Liver (tissue), 9 donors: ENCODE results near the gene WFIKKN2. TPM values are rescaled to one million over a fixed set of nuclear protein-coding genes. Genes with fewer than 3 reads are reported as not detected.

Experiments used
- DNase-seq: peaks from one replicate; pipeline ENCODE4 v3.0.0-alpha.2; 2017; ENCODE audit warnings: low spot score
- H3K27ac ChIP-seq, 2 donors: one replicate each; pipeline ENCODE4 v1.7.0; 2013; ENCODE audit warnings: inconsistent platforms in 2 of 2, low read length in 2 of 2, control low read depth in 1 of 2, low read depth in 1 of 2, mild to moderate bottlenecking in 1 of 2
- H3K27me3 ChIP-seq, 4 donors: one replicate each; pipeline versions ENCODE4 v1.6.1 to v1.7.0; 2013; ENCODE audit warnings: low read length in 3 of 4, inconsistent platforms in 1 of 4, mild to moderate bottlenecking in 1 of 4, moderate library complexity in 1 of 4; ENCODE audit not compliant: control insufficient read depth in 4 of 4, insufficient read depth in 4 of 4
- H3K36me3 ChIP-seq, 4 donors: one replicate each; pipeline versions ENCODE4 v1.6.1 to v1.7.0; 2013; ENCODE audit warnings: low read length in 3 of 4, mild to moderate bottlenecking in 3 of 4, low read depth in 1 of 4, moderate library complexity in 1 of 4; ENCODE audit not compliant: control insufficient read depth in 4 of 4, insufficient read depth in 3 of 4
- H3K4me1 ChIP-seq, 4 donors: one replicate each; pipeline versions ENCODE4 v1.6.1 to v1.7.0; 2013; ENCODE audit warnings: low read length in 3 of 4, mild to moderate bottlenecking in 3 of 4, moderate library complexity in 1 of 4; ENCODE audit not compliant: control insufficient read depth in 4 of 4, insufficient read depth in 4 of 4
- H3K4me3 ChIP-seq, 3 donors: one replicate each; pipeline versions ENCODE4 v1.6.1 to v1.7.0; 2013; ENCODE audit warnings: low read length in 3 of 3, control low read depth in 1 of 3, low read depth in 1 of 3, mild to moderate bottlenecking in 1 of 3
- H3K9ac ChIP-seq, 2 donors: one replicate each; pipeline ENCODE4 v1.7.0; 2013; ENCODE audit warnings: low read length in 2 of 2, mild to moderate bottlenecking in 2 of 2, moderate library complexity in 2 of 2, control low read depth in 1 of 2, low read depth in 1 of 2
- H3K9me3 ChIP-seq, 4 donors: one replicate each; pipeline versions ENCODE4 v1.6.1 to v1.7.0; 2013; ENCODE audit warnings: low read length in 3 of 4; ENCODE audit not compliant: control insufficient read depth in 4 of 4
- GABPA ChIP-seq, 2 donors: IDR thresholded peaks in 1 of 2; conservative IDR thresholded peaks in 1 of 2; 2 replicates each; pipeline ENCODE4 v1.6.1; 2016; ENCODE audit warnings: antibody characterized with exemption in 2 of 2, mild to moderate bottlenecking in 1 of 2, moderate library complexity in 1 of 2
- HNF4A ChIP-seq, 2 donors: conservative IDR thresholded peaks; 2 replicates each; pipeline ENCODE4 v1.6.1; 2016; ENCODE audit warnings: antibody characterized with exemption in 2 of 2, mild to moderate bottlenecking in 2 of 2
- HNF4G ChIP-seq: IDR thresholded peaks from 2 replicates; pipeline ENCODE4 v1.6.1; 2016; ENCODE audit warnings: antibody characterized with exemption
- JUND ChIP-seq, 2 donors: IDR thresholded peaks; 2 replicates each; pipeline ENCODE4 v1.6.1; 2016; ENCODE audit warnings: antibody characterized with exemption in 2 of 2
- NR2F2 ChIP-seq: IDR thresholded peaks from 2 replicates; pipeline ENCODE4 v1.6.1; 2016; ENCODE audit warnings: antibody characterized with exemption
- RAD21 ChIP-seq, 2 donors: IDR thresholded peaks; 2 replicates each; pipeline ENCODE4 v1.6.1; 2016; ENCODE audit warnings: antibody characterized with exemption in 2 of 2, mild to moderate bottlenecking in 2 of 2
- RXRA ChIP-seq, 2 donors: IDR thresholded peaks; 2 replicates each; pipeline ENCODE4 v1.6.1; 2017 to 2018; ENCODE audit warnings: antibody characterized with exemption in 2 of 2, mild to moderate bottlenecking in 1 of 2
- SP1 ChIP-seq: IDR thresholded peaks from 2 replicates; pipeline ENCODE4 v1.6.1; 2018; ENCODE audit warnings: antibody characterized with exemption, mild to moderate bottlenecking
- TAF1 ChIP-seq: conservative IDR thresholded peaks from 2 replicates; pipeline ENCODE4 v1.6.1; 2016; ENCODE audit warnings: antibody characterized with exemption, mild to moderate bottlenecking
- YY1 ChIP-seq: IDR thresholded peaks from 2 replicates; pipeline ENCODE4 v1.6.1; 2016; ENCODE audit warnings: antibody characterized with exemption, mild to moderate bottlenecking
- WGBS: extraction: QIAGEN DNeasy Blood & Tissue Kit; methylation state at CpG from one replicate; pipeline ENCODE4 v1.1.7; 2013; 5-methylcytosine and 5-hydroxymethylcytosine counted together
- polyA plus RNA-seq, 2 donors: library from polyadenylated mRNA; stranded (reverse) in 1 of 2; unstranded in 1 of 2; fragments of 200-250 nt in 1 of 2; fragments of >200 nt in 1 of 2; fragmentation: Nextera tagmentation in 1 of 2; extraction: Ambion mirVana in 1 of 2; gene quantifications; one replicate each; pipeline versions ENCODE4 v1.2.1 to v1.2.3, GENCODE V29; 2013 to 2015
- total RNA-seq, 2 donors: library from RNA; depleted of rRNA; stranded (reverse); fragments of >200 nt; gene quantifications; one replicate each; pipeline ENCODE4 v1.2.3, GENCODE V29; 2014
- TF ChIP-seq, protein P1 (sequence below): IDR thresholded peaks from 2 replicates; pipeline ENCODE4 v1.6.1; 2016; ENCODE audit warnings: antibody characterized with exemption, mild to moderate bottlenecking
- TF ChIP-seq, protein P2 (sequence below): IDR thresholded peaks from 2 replicates; pipeline ENCODE4 v1.6.1; 2016; ENCODE audit warnings: antibody characterized with exemption
- TF ChIP-seq, protein P3 (sequence below): IDR thresholded peaks from 2 replicates; pipeline ENCODE4 v1.6.1; 2016; ENCODE audit warnings: antibody characterized with exemption
- TF ChIP-seq, protein P4 (sequence below): fragments of 150-350 bp; IDR thresholded peaks from 2 replicates; pipeline ENCODE4 v1.5.1; 2017; ENCODE audit warnings: improper control_type of control experiment, low read depth, low read length; ENCODE audit not compliant: missing input control
- TF ChIP-seq, protein P5 (sequence below): IDR thresholded peaks from 2 replicates; pipeline ENCODE4 v1.6.1; 2016; ENCODE audit warnings: antibody characterized with exemption
- donor health status: healthy.
- donor health status: healthy.
- donor health status: healthy.
- donor health status: healthy.
- donor health status: healthy.

Gene WFIKKN2
- total and polyA plus RNA-seq, 4 donors = 0.02 to 0.19 (median 0.07) TPM; not detected in 1

DNA sequence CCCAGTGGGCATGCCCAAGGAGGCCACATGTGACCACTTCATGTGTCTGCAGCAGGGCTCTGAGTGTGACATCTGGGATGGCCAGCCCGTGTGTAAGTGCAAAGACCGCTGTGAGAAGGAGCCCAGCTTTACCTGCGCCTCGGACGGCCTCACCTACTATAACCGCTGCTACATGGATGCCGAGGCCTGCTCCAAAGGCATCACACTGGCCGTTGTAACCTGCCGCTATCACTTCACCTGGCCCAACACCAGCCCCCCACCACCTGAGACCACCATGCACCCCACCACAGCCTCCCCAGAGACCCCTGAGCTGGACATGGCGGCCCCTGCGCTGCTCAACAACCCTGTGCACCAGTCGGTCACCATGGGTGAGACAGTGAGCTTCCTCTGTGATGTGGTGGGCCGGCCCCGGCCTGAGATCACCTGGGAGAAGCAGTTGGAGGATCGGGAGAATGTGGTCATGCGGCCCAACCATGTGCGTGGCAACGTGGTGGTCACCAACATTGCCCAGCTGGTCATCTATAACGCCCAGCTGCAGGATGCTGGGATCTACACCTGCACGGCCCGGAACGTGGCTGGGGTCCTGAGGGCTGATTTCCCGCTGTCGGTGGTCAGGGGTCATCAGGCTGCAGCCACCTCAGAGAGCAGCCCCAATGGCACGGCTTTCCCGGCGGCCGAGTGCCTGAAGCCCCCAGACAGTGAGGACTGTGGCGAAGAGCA lies 4.4 kb downstream of the WFIKKN2 start:
- TF ChIP-seq JUND (IDR thresholded peaks at IDR 0.05) (no peak), YY1 (no peak), SP1 (no peak), TAF1 (no peak), NR2F2 (no peak), HNF4G (no peak), RXRA (IDR thresholded peaks at IDR 0.05) (no peak), HNF4A (conservative IDR thresholded peaks at IDR 0.05) (no peak), RAD21 (IDR thresholded peaks at IDR 0.05) (no peak), GABPA (IDR thresholded peaks at IDR 0.05 in 1 of 2, conservative IDR thresholded peaks at IDR 0.05 in 1 of 2) (no peak)
- TF ChIP-seq, protein P1, sequence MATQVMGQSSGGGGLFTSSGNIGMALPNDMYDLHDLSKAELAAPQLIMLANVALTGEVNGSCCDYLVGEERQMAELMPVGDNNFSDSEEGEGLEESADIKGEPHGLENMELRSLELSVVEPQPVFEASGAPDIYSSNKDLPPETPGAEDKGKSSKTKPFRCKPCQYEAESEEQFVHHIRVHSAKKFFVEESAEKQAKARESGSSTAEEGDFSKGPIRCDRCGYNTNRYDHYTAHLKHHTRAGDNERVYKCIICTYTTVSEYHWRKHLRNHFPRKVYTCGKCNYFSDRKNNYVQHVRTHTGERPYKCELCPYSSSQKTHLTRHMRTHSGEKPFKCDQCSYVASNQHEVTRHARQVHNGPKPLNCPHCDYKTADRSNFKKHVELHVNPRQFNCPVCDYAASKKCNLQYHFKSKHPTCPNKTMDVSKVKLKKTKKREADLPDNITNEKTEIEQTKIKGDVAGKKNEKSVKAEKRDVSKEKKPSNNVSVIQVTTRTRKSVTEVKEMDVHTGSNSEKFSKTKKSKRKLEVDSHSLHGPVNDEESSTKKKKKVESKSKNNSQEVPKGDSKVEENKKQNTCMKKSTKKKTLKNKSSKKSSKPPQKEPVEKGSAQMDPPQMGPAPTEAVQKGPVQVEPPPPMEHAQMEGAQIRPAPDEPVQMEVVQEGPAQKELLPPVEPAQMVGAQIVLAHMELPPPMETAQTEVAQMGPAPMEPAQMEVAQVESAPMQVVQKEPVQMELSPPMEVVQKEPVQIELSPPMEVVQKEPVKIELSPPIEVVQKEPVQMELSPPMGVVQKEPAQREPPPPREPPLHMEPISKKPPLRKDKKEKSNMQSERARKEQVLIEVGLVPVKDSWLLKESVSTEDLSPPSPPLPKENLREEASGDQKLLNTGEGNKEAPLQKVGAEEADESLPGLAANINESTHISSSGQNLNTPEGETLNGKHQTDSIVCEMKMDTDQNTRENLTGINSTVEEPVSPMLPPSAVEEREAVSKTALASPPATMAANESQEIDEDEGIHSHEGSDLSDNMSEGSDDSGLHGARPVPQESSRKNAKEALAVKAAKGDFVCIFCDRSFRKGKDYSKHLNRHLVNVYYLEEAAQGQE = no peak
- TF ChIP-seq, protein P2, sequence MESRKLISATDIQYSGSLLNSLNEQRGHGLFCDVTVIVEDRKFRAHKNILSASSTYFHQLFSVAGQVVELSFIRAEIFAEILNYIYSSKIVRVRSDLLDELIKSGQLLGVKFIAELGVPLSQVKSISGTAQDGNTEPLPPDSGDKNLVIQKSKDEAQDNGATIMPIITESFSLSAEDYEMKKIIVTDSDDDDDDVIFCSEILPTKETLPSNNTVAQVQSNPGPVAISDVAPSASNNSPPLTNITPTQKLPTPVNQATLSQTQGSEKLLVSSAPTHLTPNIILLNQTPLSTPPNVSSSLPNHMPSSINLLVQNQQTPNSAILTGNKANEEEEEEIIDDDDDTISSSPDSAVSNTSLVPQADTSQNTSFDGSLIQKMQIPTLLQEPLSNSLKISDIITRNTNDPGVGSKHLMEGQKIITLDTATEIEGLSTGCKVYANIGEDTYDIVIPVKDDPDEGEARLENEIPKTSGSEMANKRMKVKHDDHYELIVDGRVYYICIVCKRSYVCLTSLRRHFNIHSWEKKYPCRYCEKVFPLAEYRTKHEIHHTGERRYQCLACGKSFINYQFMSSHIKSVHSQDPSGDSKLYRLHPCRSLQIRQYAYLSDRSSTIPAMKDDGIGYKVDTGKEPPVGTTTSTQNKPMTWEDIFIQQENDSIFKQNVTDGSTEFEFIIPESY = no peak
- TF ChIP-seq, protein P3, sequence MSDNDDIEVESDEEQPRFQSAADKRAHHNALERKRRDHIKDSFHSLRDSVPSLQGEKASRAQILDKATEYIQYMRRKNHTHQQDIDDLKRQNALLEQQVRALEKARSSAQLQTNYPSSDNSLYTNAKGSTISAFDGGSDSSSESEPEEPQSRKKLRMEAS = no peak
- TF ChIP-seq, protein P4, sequence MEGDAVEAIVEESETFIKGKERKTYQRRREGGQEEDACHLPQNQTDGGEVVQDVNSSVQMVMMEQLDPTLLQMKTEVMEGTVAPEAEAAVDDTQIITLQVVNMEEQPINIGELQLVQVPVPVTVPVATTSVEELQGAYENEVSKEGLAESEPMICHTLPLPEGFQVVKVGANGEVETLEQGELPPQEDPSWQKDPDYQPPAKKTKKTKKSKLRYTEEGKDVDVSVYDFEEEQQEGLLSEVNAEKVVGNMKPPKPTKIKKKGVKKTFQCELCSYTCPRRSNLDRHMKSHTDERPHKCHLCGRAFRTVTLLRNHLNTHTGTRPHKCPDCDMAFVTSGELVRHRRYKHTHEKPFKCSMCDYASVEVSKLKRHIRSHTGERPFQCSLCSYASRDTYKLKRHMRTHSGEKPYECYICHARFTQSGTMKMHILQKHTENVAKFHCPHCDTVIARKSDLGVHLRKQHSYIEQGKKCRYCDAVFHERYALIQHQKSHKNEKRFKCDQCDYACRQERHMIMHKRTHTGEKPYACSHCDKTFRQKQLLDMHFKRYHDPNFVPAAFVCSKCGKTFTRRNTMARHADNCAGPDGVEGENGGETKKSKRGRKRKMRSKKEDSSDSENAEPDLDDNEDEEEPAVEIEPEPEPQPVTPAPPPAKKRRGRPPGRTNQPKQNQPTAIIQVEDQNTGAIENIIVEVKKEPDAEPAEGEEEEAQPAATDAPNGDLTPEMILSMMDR = no peak
- TF ChIP-seq, protein P5, sequence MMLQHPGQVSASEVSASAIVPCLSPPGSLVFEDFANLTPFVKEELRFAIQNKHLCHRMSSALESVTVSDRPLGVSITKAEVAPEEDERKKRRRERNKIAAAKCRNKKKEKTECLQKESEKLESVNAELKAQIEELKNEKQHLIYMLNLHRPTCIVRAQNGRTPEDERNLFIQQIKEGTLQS = no peak
- no peaks in the 10 kb centered on the region for H3K9me3 ChIP-seq
- H3K4me1 ChIP-seq = no peaks in the 10 kb centered on the region
- WGBS = 97% methylated on average over 29 of the region's 29 CpGs
- no peaks in the 10 kb centered on the region for H3K27me3 ChIP-seq
- no peak overlapping the region for H3K27ac ChIP-seq
- no peaks in the 10 kb centered on the region for H3K36me3 ChIP-seq
- DNase-seq = no peak
- H3K9ac ChIP-seq = no peak overlapping the region
- H3K4me3 ChIP-seq = no peak overlapping the region
